Measurements from ENCODE around the gene IL17B.

IL17B gene, protein sequence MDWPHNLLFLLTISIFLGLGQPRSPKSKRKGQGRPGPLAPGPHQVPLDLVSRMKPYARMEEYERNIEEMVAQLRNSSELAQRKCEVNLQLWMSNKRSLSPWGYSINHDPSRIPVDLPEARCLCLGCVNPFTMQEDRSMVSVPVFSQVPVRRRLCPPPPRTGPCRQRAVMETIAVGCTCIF

DNA sequence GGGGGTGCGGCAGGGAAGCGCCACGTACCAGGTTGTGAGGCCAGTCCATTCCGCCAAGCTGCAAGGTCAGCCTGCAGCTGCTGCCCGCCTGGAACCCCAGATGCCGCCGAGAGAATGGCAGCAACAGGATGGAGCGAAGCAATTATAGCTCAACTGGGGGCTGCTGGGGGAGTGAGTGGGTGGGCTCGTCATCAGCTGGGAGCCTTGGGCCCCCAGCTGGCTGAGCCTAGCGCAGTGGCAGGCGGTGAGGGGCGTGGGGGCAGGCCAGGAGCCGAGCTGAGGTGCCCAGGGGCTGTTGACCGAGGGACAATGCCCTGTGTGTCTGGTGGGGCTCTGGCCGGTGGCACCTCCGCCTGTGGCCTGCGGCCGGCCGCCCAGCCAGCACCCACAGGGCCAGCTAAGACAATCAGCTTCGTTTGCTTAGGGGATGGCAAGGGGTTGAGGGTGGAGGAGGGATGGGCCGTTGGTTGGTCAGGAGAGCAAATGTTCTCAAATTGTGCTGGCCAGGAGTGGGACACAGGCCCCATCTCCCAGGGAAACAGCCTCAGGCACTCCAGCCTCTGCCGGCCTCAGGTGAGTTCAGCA is at the start of gene IL17B:
IL17B (minus strand) TSS at position 116 of the 585 bp plus-strand sequence; CDS start at position 49, 67 bp downstream.
- no peak for DNase-seq (ENCODE audit: low read depth)

DNA sequence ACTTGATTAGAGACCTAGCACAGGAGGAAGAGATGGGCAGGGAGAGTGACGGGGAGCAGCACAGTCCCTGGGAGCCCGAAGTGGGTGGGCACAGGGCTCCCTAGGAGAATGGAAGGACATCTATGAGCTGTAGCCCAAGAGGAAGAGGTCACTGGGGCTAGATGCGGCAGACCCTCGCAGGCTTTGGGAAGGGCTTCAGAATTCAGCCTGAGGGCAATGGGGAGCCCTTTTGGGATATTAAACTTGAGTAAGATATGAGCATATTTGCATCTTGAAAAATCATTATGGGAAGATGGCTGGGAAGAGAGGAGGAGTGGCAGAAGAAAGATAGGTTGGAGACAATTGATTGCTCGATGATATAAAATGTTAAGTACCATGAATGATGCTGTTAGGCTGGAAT is 48.9 kb upstream of the IL17B start:
- DNase-seq (ENCODE audit: low read depth) = no peak

DNA sequence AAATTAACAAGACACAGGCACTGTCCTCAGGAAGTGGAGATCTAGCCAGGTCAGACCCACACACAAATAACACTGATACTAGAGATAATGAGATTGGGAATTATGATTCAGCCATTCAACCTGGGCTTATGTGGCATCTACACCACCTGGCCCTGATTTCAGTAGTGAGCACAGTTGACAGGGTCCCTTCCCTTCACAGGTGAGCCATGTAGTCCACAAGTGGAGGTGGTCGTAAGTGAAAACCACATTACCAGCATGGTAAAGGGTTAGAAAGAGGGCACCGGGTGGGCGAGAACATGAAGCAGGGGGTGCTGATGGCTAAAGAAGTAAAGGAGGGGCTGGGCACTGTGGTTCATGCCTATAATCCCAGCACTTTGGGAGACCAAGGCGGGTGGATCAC is 48.3 kb upstream of the IL17B start:
- DNase-seq (ENCODE audit: low read depth) = no peak

DNA sequence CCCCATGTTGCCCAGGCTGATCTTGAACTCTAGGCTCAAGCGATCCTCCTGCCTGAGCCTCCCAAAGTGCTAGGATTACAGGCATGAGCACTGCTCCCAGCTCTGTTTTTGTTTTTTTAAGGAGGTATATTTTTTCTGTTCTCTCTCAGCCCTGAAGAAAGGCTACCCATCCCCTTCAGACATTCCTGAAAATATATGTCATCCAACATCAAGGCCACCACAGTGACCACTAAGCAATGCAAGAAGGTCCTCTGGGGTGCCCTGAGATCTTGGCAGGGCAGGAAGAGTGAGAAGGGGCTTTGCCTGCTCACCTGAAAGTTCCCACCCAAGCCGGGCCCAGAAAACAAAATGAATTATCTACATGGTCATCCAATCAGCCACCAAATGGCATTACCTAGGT is 47.8 kb upstream of the IL17B start:
- DNase-seq (ENCODE audit: low read depth) = peak; percentile 51

DNA sequence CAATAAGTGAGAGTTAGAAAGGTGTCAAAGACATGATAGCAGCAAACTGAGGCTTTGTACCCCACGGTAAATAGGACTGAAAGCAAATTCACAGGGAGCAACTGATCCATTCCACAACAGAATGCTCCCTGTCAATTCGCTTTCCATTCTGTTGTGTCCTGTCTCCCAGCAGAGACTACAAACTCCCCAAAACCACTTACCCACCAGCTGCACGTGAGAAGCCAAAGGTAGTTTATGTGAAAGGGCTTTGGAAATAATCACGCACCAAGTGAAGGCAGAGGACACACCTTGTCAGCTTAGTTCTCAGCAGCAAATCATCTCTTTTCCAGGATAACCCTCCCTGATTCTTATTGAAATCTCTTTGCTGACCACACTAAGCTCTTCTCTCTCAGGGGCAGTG is 46.6 kb upstream of the IL17B start:
- no peak for DNase-seq (ENCODE audit: low read depth)

DNA sequence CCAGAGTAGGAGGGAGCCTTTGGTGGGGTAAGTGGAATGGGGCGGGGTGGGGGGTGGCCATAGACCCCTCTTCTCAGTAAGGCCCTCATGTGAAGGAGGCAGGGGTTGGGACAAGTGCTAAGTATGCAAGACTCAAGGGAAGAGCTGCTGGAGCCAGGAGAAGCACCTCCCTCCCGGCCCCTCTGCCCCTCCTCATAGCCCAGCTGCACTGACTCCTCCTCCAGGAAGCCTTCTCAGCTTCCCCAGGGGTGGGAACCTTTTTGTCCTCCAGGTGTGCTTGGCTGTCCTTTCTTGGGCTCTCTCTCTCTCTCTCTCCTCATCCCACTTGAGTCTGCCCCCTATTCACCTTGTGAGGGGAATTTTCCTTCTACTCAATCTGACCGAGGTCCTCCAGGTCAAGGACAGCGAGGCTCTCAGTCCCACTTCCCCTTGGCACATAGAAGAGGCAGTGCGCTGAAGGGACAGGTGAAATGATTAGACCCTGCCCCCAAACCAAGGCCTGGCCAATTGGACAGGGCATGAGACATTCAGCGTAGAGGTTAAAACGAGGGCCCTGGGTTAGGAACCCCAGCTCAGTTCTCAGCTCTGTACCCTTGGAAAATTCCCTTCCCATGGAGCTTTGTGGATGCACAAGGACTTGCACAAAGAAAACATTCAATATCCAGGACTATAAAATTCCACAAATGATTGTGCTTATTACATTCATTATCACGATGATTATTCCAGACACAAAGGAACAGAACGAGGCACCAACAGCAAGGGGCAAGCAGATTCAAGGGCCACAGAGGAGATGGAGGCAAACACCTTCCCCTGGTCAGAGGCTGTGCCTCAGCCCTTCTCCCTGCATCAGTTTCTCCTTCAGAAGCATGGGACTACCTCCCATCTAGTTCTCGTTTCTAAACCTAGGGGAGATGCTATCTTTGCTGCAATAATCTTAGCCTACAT is 45.6 kb upstream of the IL17B start:
- DNase-seq (ENCODE audit: low read depth) = no peak

GRCh38 chr5:149423794-149424268 is 44.7 kb upstream of the IL17B start:
- peak; percentile 89 for DNase-seq (ENCODE audit: low read depth)

GRCh38 chr5:149423049-149423793 is 44.1 kb upstream of the IL17B start:
- peak; percentile 60 for DNase-seq (ENCODE audit: low read depth)

DNA sequence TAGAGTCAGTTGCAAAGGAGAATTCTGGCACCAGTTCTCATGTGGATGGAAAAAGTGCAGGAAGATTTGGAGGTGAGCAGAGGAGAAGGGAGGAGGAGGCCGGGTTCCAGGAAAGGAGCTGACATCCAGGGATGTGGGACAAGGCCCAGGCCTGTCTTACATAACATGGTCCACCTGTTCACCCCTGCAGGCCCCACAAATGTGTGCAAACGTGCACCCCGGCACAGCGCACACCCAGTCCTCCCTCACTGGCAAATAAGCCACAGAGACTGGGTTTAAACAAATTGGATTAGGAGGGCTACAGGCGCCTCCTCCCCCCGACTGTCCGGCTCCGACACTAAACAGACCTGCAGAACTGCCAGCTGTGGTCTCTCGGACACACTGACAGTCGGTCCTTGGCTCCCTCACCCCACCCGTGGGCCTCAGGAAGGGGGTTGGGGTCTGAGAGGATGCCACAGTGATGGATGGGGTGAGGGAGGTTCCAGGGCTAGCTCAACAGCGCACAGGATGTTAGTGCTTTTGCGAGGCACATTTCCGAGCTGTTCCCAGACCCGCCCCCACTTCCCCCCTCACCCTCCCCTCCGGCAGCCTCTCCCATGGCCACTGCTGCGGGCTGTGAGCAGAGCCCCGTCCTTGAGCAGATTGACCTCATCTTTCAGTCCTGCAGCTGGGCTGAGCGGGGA is 43.4 kb upstream of the IL17B start:
- DNase-seq (ENCODE audit: low read depth) = peak; percentile 94

DNA sequence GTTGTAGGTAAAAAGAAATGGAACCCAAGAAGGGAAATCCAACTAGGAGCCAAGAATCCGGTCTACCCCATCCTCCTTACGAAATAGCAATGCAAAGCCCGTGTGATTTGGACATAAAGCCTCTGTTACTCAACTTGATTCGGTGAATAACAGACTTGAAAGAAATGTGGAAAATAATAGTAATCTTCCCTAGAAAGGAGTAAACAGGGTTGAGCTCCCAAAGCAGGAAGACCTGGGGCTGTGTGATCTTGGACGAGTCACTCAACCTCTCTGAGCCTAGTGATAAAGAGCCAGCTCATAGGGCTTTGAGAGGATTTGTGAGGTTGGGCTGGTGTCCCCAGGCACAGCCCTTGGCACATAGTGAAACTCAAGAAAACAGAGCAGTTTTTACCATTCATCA is 42.7 kb upstream of the IL17B start:
- DNase-seq (ENCODE audit: low read depth) = peak; percentile 91

DNA sequence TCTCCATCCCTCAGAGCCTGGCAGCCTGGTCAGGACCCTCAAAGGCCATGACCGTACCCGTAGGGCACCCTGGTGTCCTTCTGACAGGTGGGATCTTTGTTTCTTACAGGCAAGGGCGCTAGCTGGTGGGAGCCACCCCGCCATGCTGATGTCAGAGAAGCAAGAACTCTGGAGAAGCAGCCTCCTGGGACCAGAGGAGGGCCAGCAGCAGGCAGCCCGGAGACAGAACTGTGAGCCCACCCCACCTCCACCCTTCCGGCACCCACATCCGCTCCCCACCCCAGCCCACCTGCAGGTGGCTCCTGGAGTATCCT is 42.2 kb upstream of the IL17B start:
- DNase-seq (ENCODE audit: low read depth) = no peak

DNA sequence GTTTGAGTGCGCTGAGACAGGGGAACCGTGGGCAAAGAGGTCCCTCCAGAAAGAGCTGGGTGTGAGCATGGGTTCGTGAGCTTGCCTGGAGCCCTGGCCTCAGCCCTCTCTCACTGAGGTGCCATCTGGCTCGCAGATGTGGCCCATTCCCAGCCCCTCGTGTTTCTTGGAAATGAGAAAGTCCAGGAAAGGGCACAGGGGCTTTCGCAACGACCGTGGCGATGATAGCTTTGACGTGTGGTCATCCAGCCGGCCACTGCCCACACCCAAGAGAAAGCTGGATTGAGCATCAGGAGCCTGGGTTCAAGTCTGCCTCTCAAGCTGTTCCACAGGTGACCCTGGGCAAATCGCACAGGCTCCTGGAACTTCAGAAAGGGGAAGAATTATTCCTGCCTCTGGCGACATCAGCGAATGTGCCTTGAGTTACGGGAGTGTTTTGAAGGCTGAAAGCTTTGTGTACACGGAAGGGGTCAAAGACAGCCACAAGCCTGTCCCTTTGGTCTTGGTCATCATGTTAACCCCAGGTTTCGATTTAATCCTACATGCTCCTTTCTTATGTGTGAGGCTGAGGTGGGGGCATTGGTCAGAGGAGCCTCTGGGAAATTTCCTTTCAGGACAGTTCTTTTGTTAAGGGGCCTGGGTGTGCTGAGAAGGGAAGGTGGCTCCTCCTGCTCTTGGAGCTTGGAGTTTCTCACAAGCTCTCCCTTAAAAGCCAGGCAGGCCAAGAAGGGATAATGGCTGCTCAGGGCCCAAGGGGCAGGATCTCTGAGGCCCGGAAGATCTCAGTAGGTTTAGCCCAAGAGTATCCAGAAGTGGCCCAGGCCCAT is 41.7 kb upstream of the IL17B start:
- peak; percentile 86 for DNase-seq (ENCODE audit: low read depth)

GRCh38 chr5:149419859-149420544 is 40.9 kb upstream of the IL17B start:
- no peak for DNase-seq (ENCODE audit: low read depth)

GRCh38 chr5:149419532-149419858 is 40.4 kb upstream of the IL17B start:
- DNase-seq (ENCODE audit: low read depth) = no peak

GRCh38 chr5:149418910-149419531 is 39.9 kb upstream of the IL17B start:
- DNase-seq (ENCODE audit: low read depth) = no peak

DNA sequence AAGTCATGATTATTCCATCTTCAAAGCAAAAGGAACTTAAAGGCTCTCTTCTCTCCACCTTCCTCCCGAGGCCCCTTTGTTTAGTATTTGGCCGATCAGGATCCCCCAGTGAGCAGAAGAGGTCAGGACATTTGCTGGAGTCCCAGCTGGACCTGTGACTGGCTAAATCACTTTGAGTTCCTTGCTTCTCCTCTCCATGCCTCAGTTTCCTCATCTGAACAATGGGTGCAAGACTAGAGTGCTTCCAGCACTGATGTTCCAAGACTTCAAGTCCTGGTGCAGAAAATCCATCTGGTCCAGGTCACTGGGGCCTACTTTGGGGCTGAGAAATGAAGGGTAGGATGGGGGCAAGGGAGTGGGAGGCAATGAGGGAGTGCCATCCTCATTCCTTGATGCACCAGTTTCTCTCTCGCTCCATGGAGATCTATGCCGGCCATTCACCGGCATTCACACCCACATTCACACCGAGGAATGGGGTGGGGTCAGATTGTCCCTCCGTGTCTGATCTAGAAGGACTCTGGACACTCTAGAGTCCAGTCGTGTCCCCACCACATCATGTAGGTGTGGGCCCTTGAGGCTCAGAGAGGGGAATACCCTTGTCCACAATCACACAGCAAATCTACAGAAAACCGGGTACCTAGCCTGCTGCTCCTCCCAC is 38.7 kb upstream of the IL17B start:
- no peak for DNase-seq (ENCODE audit: low read depth)

DNA sequence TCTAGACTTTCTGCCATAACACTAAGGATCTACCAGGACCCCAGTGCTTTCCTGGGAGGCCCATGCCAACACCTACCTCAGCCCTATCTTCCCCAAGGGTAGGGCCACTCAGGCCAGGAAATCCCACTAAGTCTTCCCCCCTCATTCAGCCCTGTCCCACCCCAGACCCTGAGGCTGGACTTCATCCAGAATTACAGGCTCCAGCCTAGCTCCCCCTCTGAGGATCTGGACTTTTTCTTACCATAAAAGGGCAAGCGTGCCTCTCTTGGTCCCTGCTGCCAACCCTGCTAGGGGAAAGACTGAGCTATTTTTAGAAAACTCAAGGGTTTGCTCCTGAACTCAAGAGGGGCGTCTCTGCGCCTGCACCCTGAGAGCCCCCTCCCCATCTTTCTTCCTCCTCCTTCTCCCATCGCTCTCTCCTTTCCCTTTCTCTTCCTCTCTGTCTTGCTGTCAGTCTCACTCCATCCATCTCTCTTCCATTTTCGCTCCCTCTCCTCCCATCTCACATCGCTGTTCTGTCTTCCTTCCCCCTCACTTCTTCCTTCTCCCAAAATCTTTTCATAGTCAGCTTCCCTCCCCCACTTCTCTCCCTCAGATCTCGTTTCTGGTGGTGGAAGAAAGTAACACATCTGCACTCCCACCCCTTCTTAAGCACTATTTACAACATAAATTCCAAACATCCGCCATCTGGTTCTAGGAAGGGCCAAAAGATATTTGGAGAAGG is 38.1 kb upstream of the IL17B start:
- peak; percentile 62 for DNase-seq (ENCODE audit: low read depth)

DNA sequence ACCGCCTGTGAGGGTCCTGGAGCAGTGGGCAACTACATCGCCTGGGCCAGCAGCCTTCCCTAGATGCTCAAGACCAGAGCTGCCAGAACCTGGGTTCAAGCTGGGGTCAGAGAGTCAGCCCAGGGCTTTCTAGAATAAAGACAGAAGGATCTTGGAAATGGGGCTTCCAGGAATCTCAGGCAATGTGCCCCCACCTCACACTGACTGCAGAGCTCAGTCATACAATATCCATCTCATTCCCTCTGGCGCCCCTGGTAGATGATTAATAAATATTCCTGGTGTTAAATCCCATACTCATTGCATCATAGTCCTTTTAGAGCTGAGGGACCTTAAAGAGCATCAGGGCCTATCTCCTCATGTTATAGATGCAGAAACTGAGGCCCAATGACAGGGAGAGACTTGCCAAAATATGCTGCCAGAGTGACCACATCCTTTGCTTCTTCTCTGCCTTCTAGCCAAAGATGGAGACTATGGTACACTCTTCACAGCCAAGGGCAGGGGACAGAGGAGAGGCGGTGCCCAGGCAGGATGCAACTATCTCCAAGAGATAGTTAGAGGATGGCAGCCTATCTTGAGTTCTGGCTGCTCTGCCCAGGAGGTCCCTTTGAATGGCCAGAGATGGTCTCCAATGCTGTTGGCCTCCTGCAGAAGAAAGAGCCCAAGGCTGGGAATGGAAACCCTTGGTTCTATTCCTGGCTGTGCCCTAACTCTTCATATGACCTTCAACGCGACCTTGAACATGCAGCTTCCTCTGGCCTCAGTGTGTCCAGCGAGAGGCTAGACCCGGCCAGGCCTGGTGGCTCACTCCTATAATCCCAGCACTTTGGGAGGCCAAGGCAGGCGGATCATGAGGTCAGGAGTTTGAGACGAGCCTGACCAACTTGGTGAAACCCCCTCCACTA is 36.2 kb upstream of the IL17B start:
- DNase-seq (ENCODE audit: low read depth) = no peak

Measured in iris pigment epithelial cell (primary cell).